Measurements from ENCODE around the gene EHBP1.

Gene EHBP1

DNA sequence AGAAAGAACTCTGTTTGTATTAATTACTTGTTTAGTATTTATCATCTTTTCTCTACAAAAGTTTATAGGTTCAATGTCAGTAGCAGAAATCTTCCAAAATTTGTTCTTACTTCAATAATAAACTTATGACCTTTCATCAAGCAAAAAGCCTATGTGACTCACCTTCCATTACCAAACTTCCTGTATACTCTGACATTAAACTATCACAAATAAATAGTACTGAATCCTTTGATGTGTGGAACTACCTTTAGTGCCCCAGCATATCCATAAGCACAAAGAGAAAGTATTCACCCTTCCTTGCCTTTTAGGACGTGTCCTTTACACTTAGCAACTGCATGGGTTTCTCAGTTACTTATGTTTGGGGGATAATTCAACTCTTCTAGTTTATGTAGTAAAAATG lies 166.0 kb downstream of the EHBP1 start:
- TF ChIP-seq JUND (IDR thresholded peaks at IDR 0.05; ENCODE audit: low read depth) = no peak
- in situ Hi-C loops (cut with HindIII; ENCODE audit: low pct_unique_long_range_greater_than_20kb, low sequenced_read_pairs) = no loop called here
- no peak for DNase-seq (ENCODE audit: low read depth in 1 of 2, low spot score in 1 of 2)

- no peak for TF ChIP-seq JUND (IDR thresholded peaks at IDR 0.05; ENCODE audit: low read depth)
- no peak for DNase-seq (ENCODE audit: low read depth in 1 of 2, low spot score in 1 of 2)
- in situ Hi-C loops (cut with HindIII; ENCODE audit: low pct_unique_long_range_greater_than_20kb, low sequenced_read_pairs) = no loop called here
These were observed 168.1 kb downstream of the EHBP1 start for GRCh38 chr2:62873603-62874002.

GRCh38 chr2:62874881-62875383 lies 169.4 kb downstream of the EHBP1 start:
- TF ChIP-seq JUND (IDR thresholded peaks at IDR 0.05; ENCODE audit: low read depth) = no peak
- in situ Hi-C loops (cut with HindIII; ENCODE audit: low pct_unique_long_range_greater_than_20kb, low sequenced_read_pairs) = no loop called here
- DNase-seq (ENCODE audit: low read depth in 1 of 2, low spot score in 1 of 2) = no peak

- in situ Hi-C loops (cut with HindIII; ENCODE audit: low pct_unique_long_range_greater_than_20kb, low sequenced_read_pairs) = no loop called here
- DNase-seq (ENCODE audit: low read depth in 1 of 2, low spot score in 1 of 2) = no peak
- no peak for TF ChIP-seq JUND (IDR thresholded peaks at IDR 0.05; ENCODE audit: low read depth)
These were observed 175.8 kb downstream of the EHBP1 start for GRCh38 chr2:62881162-62881795.

DNA sequence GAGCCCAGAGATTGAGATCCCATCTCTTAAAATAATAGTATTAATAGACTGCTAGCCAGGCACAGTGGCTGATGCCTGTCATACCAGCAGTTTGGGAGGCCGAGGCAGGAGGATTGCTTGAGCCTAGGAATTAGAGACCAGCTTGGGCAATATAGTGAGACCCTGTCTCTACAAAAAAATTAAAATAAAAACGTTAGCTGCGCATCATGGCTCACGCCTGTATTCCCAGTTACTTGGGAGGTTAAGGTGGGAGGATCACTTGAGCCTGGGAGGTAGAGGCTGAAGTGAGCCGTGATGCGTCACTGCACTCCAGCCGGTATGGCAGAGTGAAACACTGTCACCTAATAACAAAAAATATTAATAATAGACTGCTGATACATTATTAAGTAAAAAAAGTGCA lies 178.1 kb downstream of the EHBP1 start:
- in situ Hi-C loops (cut with HindIII; ENCODE audit: low pct_unique_long_range_greater_than_20kb, low sequenced_read_pairs) = no loop called here
- no peak for TF ChIP-seq JUND (IDR thresholded peaks at IDR 0.05; ENCODE audit: low read depth)

DNA sequence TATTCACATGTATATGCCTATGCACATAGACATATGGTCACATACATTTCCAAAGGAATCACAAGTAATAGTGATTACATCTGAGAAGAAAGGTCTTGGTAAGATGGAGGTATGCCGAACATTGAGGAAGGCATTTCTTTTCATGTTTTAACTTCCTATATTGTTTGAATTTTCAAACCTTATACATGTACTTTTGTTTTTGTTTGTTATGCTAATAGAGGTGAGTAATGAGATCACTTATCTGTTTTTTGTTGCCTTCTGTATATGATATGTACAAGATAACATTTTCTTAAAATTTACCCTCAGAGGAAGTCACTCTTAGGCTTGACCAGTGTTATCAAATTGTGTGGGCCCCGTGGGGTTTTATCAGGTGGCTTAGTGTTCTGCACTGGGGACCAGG lies 178.6 kb downstream of the EHBP1 start:
- no peak for TF ChIP-seq JUND (IDR thresholded peaks at IDR 0.05; ENCODE audit: low read depth)
- DNase-seq (ENCODE audit: low read depth in 1 of 2, low spot score in 1 of 2) = no peak
- in situ Hi-C loops (cut with HindIII; ENCODE audit: low pct_unique_long_range_greater_than_20kb, low sequenced_read_pairs) = no loop called here

More for the DNA sequence above, 178.1 kb downstream of the EHBP1 start:
- DNase-seq (ENCODE audit: low read depth in 1 of 2, low spot score in 1 of 2) = no peak

DNA sequence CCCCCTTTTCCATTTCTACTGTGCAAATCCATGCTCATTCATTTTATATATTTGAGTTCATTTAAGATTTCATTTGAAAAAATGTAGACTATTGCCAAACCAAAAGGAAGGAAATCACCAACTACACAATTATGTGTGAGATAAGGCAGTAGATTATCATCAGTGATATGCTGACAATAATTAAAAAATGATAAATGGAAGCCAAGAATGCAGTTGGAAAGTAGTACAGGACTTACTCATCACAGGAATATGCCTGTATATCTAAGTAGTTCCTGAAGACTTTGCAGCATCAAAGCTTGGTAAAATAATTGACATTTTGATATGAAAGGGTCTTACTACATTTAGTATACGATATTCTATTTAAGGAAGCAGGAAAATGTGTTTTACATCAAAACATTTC lies 179.0 kb downstream of the EHBP1 start:
- DNase-seq (ENCODE audit: low read depth in 1 of 2, low spot score in 1 of 2) = no peak
- no peak for TF ChIP-seq JUND (IDR thresholded peaks at IDR 0.05; ENCODE audit: low read depth)
- in situ Hi-C loops (cut with HindIII; ENCODE audit: low pct_unique_long_range_greater_than_20kb, low sequenced_read_pairs) = no loop called here

- no peak for DNase-seq (ENCODE audit: low read depth in 1 of 2, low spot score in 1 of 2)
- no peak for TF ChIP-seq JUND (IDR thresholded peaks at IDR 0.05; ENCODE audit: low read depth)
- in situ Hi-C loops (cut with HindIII; ENCODE audit: low pct_unique_long_range_greater_than_20kb, low sequenced_read_pairs) = no loop called here
These were observed 189.6 kb downstream of the EHBP1 start for GRCh38 chr2:62894966-62895631.

GRCh38 chr2:62895632-62896009 lies 190.1 kb downstream of the EHBP1 start:
- in situ Hi-C loops (cut with HindIII; ENCODE audit: low pct_unique_long_range_greater_than_20kb, low sequenced_read_pairs) = no loop called here
- DNase-seq (ENCODE audit: low read depth in 1 of 2, low spot score in 1 of 2) = no peak
- TF ChIP-seq JUND (IDR thresholded peaks at IDR 0.05; ENCODE audit: low read depth) = no peak

- no peak for DNase-seq (ENCODE audit: low read depth in 1 of 2, low spot score in 1 of 2)
- TF ChIP-seq JUND (IDR thresholded peaks at IDR 0.05; ENCODE audit: low read depth) = no peak
- in situ Hi-C loops (cut with HindIII; ENCODE audit: low pct_unique_long_range_greater_than_20kb, low sequenced_read_pairs) = no loop called here
These were observed 191.8 kb downstream of the EHBP1 start for GRCh38 chr2:62897187-62897827.

- in situ Hi-C loops (cut with HindIII; ENCODE audit: low pct_unique_long_range_greater_than_20kb, low sequenced_read_pairs) = no loop called here
- no peak for TF ChIP-seq JUND (IDR thresholded peaks at IDR 0.05; ENCODE audit: low read depth)
- DNase-seq (ENCODE audit: low read depth in 1 of 2, low spot score in 1 of 2) = no peak
These were observed 198.8 kb downstream of the EHBP1 start for GRCh38 chr2:62904344-62904743.

GRCh38 chr2:62908145-62908544 lies 202.6 kb downstream of the EHBP1 start:
- no peak for TF ChIP-seq JUND (IDR thresholded peaks at IDR 0.05; ENCODE audit: low read depth)
- in situ Hi-C loops (cut with HindIII; ENCODE audit: low pct_unique_long_range_greater_than_20kb, low sequenced_read_pairs) = no loop called here
- no peak for DNase-seq (ENCODE audit: low read depth in 1 of 2, low spot score in 1 of 2)

- no peak for DNase-seq (ENCODE audit: low read depth in 1 of 2, low spot score in 1 of 2)
- no peak for TF ChIP-seq JUND (IDR thresholded peaks at IDR 0.05; ENCODE audit: low read depth)
- in situ Hi-C loops (cut with HindIII; ENCODE audit: low pct_unique_long_range_greater_than_20kb, low sequenced_read_pairs) = no loop called here
These were observed 207.8 kb downstream of the EHBP1 start for GRCh38 chr2:62913311-62913710.

Measured in T47D (cell line).